HCT116 (cell line): ENCODE data around the gene SPTLC1. TPM values are rescaled to one million over a fixed set of nuclear protein-coding genes. Genes with fewer than 3 reads are reported as not detected.
A peak's percentile ranks its signal among the peaks of the same experiment; 100 is the strongest.

ENCODE experiments used
- ATAC-seq: fragments of 200-7000 bp; cut with Tn5 transposase; 2 replicates; pipeline ENCODE4 v1.9.1; 2020; ENCODE audit warnings: mild to moderate bottlenecking, moderate library complexity
- BruUV-seq: library from RNA; stranded (reverse); fragments of 400-500 nt; replicated peaks from 2 replicates; lab custom pipeline; 2021; lab: Mats Ljungman, UMichigan
- CTCF ChIA-PET: fragments of 300-600 bp; sonication (Branson Sonifier 250); formaldehyde crosslinking; loops from one replicate; lab custom pipeline; 2021; ENCODE audit warnings: antibody characterized with exemption; lab: Charles Lee
- POLR2A ChIA-PET: fragments of 300-600, 350-600 bp; sonication (Branson Sonifier 250); formaldehyde crosslinking; loops from one replicate; lab custom pipeline; 2021; ENCODE audit warnings: antibody characterized with exemption; lab: Charles Lee
- RAD21 ChIA-PET, 2 experiments: fragments of 300-600 bp; sonication (Branson Sonifier 250); formaldehyde crosslinking; loops; one replicate each; lab custom pipeline; 2023; ENCODE audit warnings: low total read pairs in 2 of 2; ENCODE audit not compliant: uncharacterized antibody in 2 of 2, unreplicated experiment in 2 of 2, low non-redundant PET in 1 of 2; lab: Charles Lee
- DNase-seq: peaks from one replicate; pipeline ENCODE4 v3.0.0-alpha.2; 2010; ENCODE audit warnings: low read depth, low spot score
- H2AFZ ChIP-seq: fragments of 200-600 bp; shearing (Covaris generic), sonication (generic); 2 replicates; pipeline ENCODE4 v1.6.1; 2017; ENCODE audit warnings: low read depth, mixed run types, mixed read lengths, antibody characterized with exemption, low read length; ENCODE audit not compliant: poor library complexity, severe bottlenecking
- H3K27ac ChIP-seq: 2 replicates; pipeline ENCODE4 v1.5.1; 2012; ENCODE audit warnings: low read depth, low read length
- H3K27me3 ChIP-seq: fragments of 200-600 bp; sonication (generic); 2 replicates; pipeline ENCODE4 v1.6.1; 2016; ENCODE audit warnings: mixed run types, low read length, mixed read lengths; ENCODE audit not compliant: insufficient read depth
- H3K36me3 ChIP-seq, 2 experiments: fragments of 200-500 bp in 1 of 2; fragments of 200-600 bp in 1 of 2; sonication (Bioruptor generic) in 1 of 2; sonication (generic) in 1 of 2; 2 replicates each; pipeline versions ENCODE4 v1.5.1 to v1.6.1; 2014 to 2016; ENCODE audit warnings: low read length in 2 of 2, inconsistent platforms in 1 of 2, mixed read lengths in 1 of 2, mixed run types in 1 of 2; ENCODE audit not compliant: insufficient read depth in 2 of 2, control insufficient read depth in 1 of 2
- H3K4me1 ChIP-seq, 2 experiments: fragments of 200-600 bp in 1 of 2; sonication (generic) in 1 of 2; 2 replicates each; pipeline versions ENCODE4 v1.5.1 to v1.6.1; 2012 to 2017; ENCODE audit warnings: low read length in 2 of 2, inconsistent platforms in 1 of 2, mild to moderate bottlenecking in 1 of 2, mixed read lengths in 1 of 2, mixed run types in 1 of 2, moderate library complexity in 1 of 2; ENCODE audit not compliant: insufficient read depth in 2 of 2, control insufficient read depth in 1 of 2
- H3K4me2 ChIP-seq: fragments of 200-600 bp; sonication (generic); 2 replicates; pipeline ENCODE4 v1.6.1; 2017; ENCODE audit warnings: mixed run types, low read length, mixed read lengths
- H3K4me3 ChIP-seq, 2 experiments: fragments of 200-600 bp in 1 of 2; sonication (generic) in 1 of 2; replicated peaks in 1 of 2; 2 replicates each; pipeline ENCODE4 v1.5.1; 2011 to 2016; ENCODE audit warnings: low read length in 2 of 2, control low read depth in 1 of 2, low read depth in 1 of 2, mild to moderate bottlenecking in 1 of 2, mixed read lengths in 1 of 2, mixed run types in 1 of 2
- H3K79me2 ChIP-seq: fragments of 200-600 bp; sonication (generic); 2 replicates; pipeline ENCODE4 v1.6.1; 2017; ENCODE audit warnings: mild to moderate bottlenecking, mixed run types, low read length, moderate library complexity, mixed read lengths; ENCODE audit not compliant: insufficient read depth
- H3K9ac ChIP-seq: fragments of 200-600 bp; sonication (generic); 2 replicates; pipeline ENCODE4 v1.6.1; 2016; ENCODE audit warnings: low read length, mixed read lengths
- H3K9me2 ChIP-seq: fragments of 200-600 bp; sonication (generic), shearing (Covaris generic); 2 replicates; pipeline ENCODE4 v1.6.1; 2017; ENCODE audit warnings: mixed run types, mild to moderate bottlenecking, moderate library complexity; ENCODE audit not compliant: insufficient read depth
- H3K9me3 ChIP-seq, 2 experiments: fragments of 200-500 bp in 1 of 2; fragments of 200-600 bp in 1 of 2; sonication (Bioruptor generic) in 1 of 2; sonication (generic) in 1 of 2; 2 replicates each; pipeline ENCODE4 v1.6.1; 2014 to 2017; ENCODE audit warnings: low read length in 2 of 2, mixed read lengths in 2 of 2, inconsistent platforms in 1 of 2, low read depth in 1 of 2, mild to moderate bottlenecking in 1 of 2, mixed run types in 1 of 2, moderate library complexity in 1 of 2; ENCODE audit not compliant: control insufficient read depth in 1 of 2, insufficient read depth in 1 of 2
- H4K20me1 ChIP-seq: fragments of 200-600 bp; sonication (generic), shearing (Covaris generic); 2 replicates; pipeline ENCODE4 v1.6.1; 2017; ENCODE audit warnings: mixed run types, mild to moderate bottlenecking, moderate library complexity; ENCODE audit not compliant: insufficient read depth
- CBX3 ChIP-seq: IDR thresholded peaks from 2 replicates; pipeline ENCODE4 v1.6.1; 2012; ENCODE audit warnings: low read depth
- CEBPB ChIP-seq: IDR thresholded peaks from 2 replicates; pipeline ENCODE4 v1.6.1; 2012; ENCODE audit warnings: low read depth
- CTCF ChIP-seq, 3 experiments: fragments of 200-600 bp in 1 of 3; sonication (generic) in 1 of 3; IDR thresholded peaks in 2 of 3; conservative IDR thresholded peaks in 1 of 3; 2 replicates each; pipeline ENCODE4 v1.5.1; 2012 to 2017; ENCODE audit warnings: low read depth in 2 of 3, low read length in 2 of 3, antibody characterized with exemption in 1 of 3, borderline replicate concordance in 1 of 3, control low read depth in 1 of 3, mild to moderate bottlenecking in 1 of 3, mixed read lengths in 1 of 3, mixed run types in 1 of 3, moderate library complexity in 1 of 3; ENCODE audit not compliant: insufficient read depth in 1 of 3
- EGR1 ChIP-seq: IDR thresholded peaks from 2 replicates; pipeline ENCODE4 v1.6.1; 2012; ENCODE audit warnings: low read depth
- ELF1 ChIP-seq: IDR thresholded peaks from 2 replicates; pipeline ENCODE4 v1.6.1; 2012; ENCODE audit warnings: low read depth, borderline replicate concordance
- EZH2 ChIP-seq: fragments of 200-600 bp; sonication (generic); IDR thresholded peaks from 2 replicates; pipeline ENCODE4 v1.6.1; 2017; ENCODE audit warnings: antibody characterized with exemption, mixed run types
- EZH2phosphoT487 ChIP-seq: fragments of 200-600 bp; IDR thresholded peaks from 2 replicates; pipeline ENCODE4 v1.6.1; 2018; ENCODE audit warnings: antibody characterized with exemption, borderline replicate concordance
- FOSL1 ChIP-seq: IDR thresholded peaks from 2 replicates; pipeline ENCODE4 v1.6.1; 2012; ENCODE audit warnings: low read depth
- JUND ChIP-seq: IDR thresholded peaks from 2 replicates; pipeline ENCODE4 v1.6.1; 2012
- POLR2A ChIP-seq: IDR thresholded peaks from 2 replicates; pipeline ENCODE4 v1.7.0; 2011; ENCODE audit warnings: borderline replicate concordance; ENCODE audit not compliant: insufficient read depth, insufficient read length; ENCODE audit errors: extremely low read depth
- REST ChIP-seq: IDR thresholded peaks from 2 replicates; pipeline ENCODE4 v1.6.1; 2012; ENCODE audit warnings: low read depth
- SIN3A ChIP-seq: IDR thresholded peaks from 2 replicates; pipeline ENCODE4 v1.6.1; 2012; ENCODE audit warnings: low read depth
- SP1 ChIP-seq: IDR thresholded peaks from 2 replicates; pipeline ENCODE4 v1.6.1; 2012; ENCODE audit warnings: low read depth
- SRF ChIP-seq: IDR thresholded peaks from 2 replicates; pipeline ENCODE4 v1.6.1; 2012; ENCODE audit warnings: low read depth
- TCF7L2 ChIP-seq: IDR thresholded peaks from 2 replicates; pipeline ENCODE4 v1.7.0; 2011; ENCODE audit warnings: borderline replicate concordance, inconsistent platforms; ENCODE audit not compliant: insufficient read depth, insufficient read length; ENCODE audit errors: extremely low read depth
- ZBTB33 ChIP-seq: IDR thresholded peaks from 2 replicates; pipeline ENCODE4 v1.6.1; 2011; ENCODE audit warnings: mild to moderate bottlenecking, low read length, moderate library complexity; ENCODE audit not compliant: insufficient replicate concordance; ENCODE audit errors: extremely low read depth
- ZFX ChIP-seq: fragments of 450-650 bp; IDR thresholded peaks from 2 replicates; pipeline ENCODE4 v1.6.1; 2017
- ZNF274 ChIP-seq: fragments of 200-500 bp; sonication (Bioruptor generic); IDR thresholded peaks from 2 replicates; pipeline ENCODE4 v1.6.1; 2014; ENCODE audit warnings: mild to moderate bottlenecking, low read depth, low read length, inconsistent platforms
- intact Hi-C: fragments of 100-400 bp; cut with micrococcal nuclease; formaldehyde crosslinking; loops from 2 replicates; pipeline ENCODE4 v1.10.0; 2022
- total RNA-seq: library from RNA; stranded (reverse); gene quantifications from one replicate; pipeline ENCODE4 v1.2.1, GENCODE V29; 2021; ENCODE audit not compliant: unreplicated experiment
- TF ChIP-seq, protein P1 (sequence below): IDR thresholded peaks from 2 replicates; pipeline ENCODE4 v1.6.1; 2012

SPTLC1 gene
- total RNA-seq, 1 experiment from 2014 or later = 81.7 TPM

DNA sequence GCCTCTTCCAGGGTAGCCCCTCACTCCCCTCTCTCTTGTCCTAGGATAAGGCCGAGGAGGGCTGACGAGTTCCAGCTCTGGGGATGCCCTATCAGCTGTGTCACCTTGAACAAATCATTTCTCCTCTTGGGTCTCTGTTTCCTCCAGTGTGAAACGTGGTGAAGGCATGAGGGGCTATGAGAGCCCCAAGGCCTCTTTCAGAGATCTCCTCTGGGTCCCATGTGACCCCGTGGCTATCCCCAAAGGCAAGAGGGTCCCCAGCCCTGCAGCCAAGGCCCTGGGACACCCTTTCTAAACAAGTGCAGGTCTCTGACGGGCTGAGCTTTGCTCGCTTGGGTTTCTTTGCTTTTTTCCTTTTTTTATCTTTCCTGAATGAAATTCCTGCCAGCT is 25.5 kb upstream of the SPTLC1 start:
- Histone ChIP-seq H3K4me3 (peak overlapping the region; percentile 17 to 37), H3K4me2 (peak overlapping the region; percentile 63), H3K4me1 (peaks cover 2 to 11% of the 10 kb centered on the region in 2 experiments; a peak in 3 of 4 replicates), H3K79me2 (no peaks in the 10 kb centered on the region), H3K9me2 (no peaks in the 10 kb centered on the region), H3K9me3 (no peaks in the 10 kb centered on the region), H2AFZ (peak overlapping the region; percentile 45), H3K27ac (no peak overlapping the region; the same call in 1 of the 2 replicates), H3K27me3 (0 out of 2 replicates have a peak, but pooled peaks cover 3% of the 10 kb centered on the region), H4K20me1 (no peaks in the 10 kb centered on the region), H3K36me3 (no peaks in the 10 kb centered on the region), H3K9ac (no peak overlapping the region)
- DNase-seq (no peak), ATAC-seq (no peak)
- ChIA-PET RAD21 (interaction anchor here (0.7 to 0.9 kb wide), 2 partner anchors 297 to 649 kb away, joined by 3 read pairs; no protein-coding TSS in a partner anchor), POLR2A (no interaction called here), CTCF (interaction anchor here (0.7 to 4.5 kb wide), 27 partner anchors 8 to 668 kb away, joined by 3 to 38 read pairs (median 5); partner anchors contain the start of gene IPPK)
- no peak for TF ChIP-seq SP1
- TF ChIP-seq SIN3A = no peak
- TF ChIP-seq FOSL1 = no peak
- TF ChIP-seq CEBPB = no peak
- TF ChIP-seq EGR1 = no peak
- no peak for TF ChIP-seq CTCF (IDR thresholded peaks at IDR 0.05 in 2 of 3, conservative IDR thresholded peaks at IDR 0.05 in 1 of 3; ENCODE audit: borderline replicate concordance in 1 of 3, insufficient read depth in 1 of 3, low read depth in 2 of 3, low read length in 2 of 3)
- TF ChIP-seq POLR2A = no peak
- TF ChIP-seq EZH2phosphoT487 = no peak
- TF ChIP-seq TCF7L2 = no peak
- no peak for TF ChIP-seq ELF1
- TF ChIP-seq ZNF274 = no peak
- no peak for TF ChIP-seq JUND
- no peak for TF ChIP-seq REST
- TF ChIP-seq ZFX = no peak
- no peak for TF ChIP-seq SRF
- TF ChIP-seq, protein P1, sequence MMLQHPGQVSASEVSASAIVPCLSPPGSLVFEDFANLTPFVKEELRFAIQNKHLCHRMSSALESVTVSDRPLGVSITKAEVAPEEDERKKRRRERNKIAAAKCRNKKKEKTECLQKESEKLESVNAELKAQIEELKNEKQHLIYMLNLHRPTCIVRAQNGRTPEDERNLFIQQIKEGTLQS = no peak
- no peak for TF ChIP-seq CBX3
- TF ChIP-seq EZH2 = no peak
- TF ChIP-seq ZBTB33 = no peak
- intact Hi-C loops = loop anchor here (1.0 kb wide), 1 partner anchor 494 kb away; no protein-coding TSS in a partner anchor
- no TSS peak for BruUV-seq
